ENCODE data around the gene DUSP7.

Gene DUSP7

GRCh38 chr3:52051444-52051843 is 4.9 kb downstream of the DUSP7 start:
- Histone ChIP-seq H3K4me1 (ENCODE audit: control insufficient read depth, low read length) (peaks cover 29% of the 10 kb centered on the region), H3K9me2 (replicated peaks; ENCODE audit: control insufficient read depth, low read length) (no peaks in the 10 kb centered on the region), H3K36me3 (ENCODE audit: control insufficient read depth, low read length) (peaks cover 54% of the 10 kb centered on the region), H3K4me3 (ENCODE audit: low read length) (no peak overlapping the region), H3K27ac (ENCODE audit: low read depth, low read length) (no peak overlapping the region), H3F3A (ENCODE audit: control insufficient read depth, insufficient read depth) (peaks cover 12% of the 10 kb centered on the region), H4K20me1 (ENCODE audit: control insufficient read depth, insufficient read depth, low read depth, low read length) (0 out of 2 replicates have a peak, but pooled peaks cover 4% of the 10 kb centered on the region), H3K4me2 (ENCODE audit: low read length) (no peak overlapping the region), H3K27me3 (ENCODE audit: control insufficient read depth, low read length) (no peaks in the 10 kb centered on the region), H3K79me2 (ENCODE audit: control insufficient read depth, low read length) (peaks cover 50% of the 10 kb centered on the region), H3K9me3 (ENCODE audit: control insufficient read depth, insufficient read depth, low read length) (no peaks in the 10 kb centered on the region)
- TF ChIP-seq EZH2phosphoT487 (IDR thresholded peaks at IDR 0.05; ENCODE audit: borderline replicate concordance, low read length) = no peak
- TF ChIP-seq, protein P1, sequence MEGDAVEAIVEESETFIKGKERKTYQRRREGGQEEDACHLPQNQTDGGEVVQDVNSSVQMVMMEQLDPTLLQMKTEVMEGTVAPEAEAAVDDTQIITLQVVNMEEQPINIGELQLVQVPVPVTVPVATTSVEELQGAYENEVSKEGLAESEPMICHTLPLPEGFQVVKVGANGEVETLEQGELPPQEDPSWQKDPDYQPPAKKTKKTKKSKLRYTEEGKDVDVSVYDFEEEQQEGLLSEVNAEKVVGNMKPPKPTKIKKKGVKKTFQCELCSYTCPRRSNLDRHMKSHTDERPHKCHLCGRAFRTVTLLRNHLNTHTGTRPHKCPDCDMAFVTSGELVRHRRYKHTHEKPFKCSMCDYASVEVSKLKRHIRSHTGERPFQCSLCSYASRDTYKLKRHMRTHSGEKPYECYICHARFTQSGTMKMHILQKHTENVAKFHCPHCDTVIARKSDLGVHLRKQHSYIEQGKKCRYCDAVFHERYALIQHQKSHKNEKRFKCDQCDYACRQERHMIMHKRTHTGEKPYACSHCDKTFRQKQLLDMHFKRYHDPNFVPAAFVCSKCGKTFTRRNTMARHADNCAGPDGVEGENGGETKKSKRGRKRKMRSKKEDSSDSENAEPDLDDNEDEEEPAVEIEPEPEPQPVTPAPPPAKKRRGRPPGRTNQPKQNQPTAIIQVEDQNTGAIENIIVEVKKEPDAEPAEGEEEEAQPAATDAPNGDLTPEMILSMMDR (IDR thresholded peaks at IDR 0.05; ENCODE audit: low read depth, low read length, poor library complexity, severe bottlenecking) = no peak

GRCh38 chr3:52050571-52050970 is 5.8 kb downstream of the DUSP7 start:
- Histone ChIP-seq H3K9me3 (ENCODE audit: control insufficient read depth, insufficient read depth, low read length) (no peaks in the 10 kb centered on the region), H3F3A (ENCODE audit: control insufficient read depth, insufficient read depth) (peaks cover 12% of the 10 kb centered on the region), H4K20me1 (ENCODE audit: control insufficient read depth, insufficient read depth, low read depth, low read length) (0 out of 2 replicates have a peak, but pooled peaks cover 4% of the 10 kb centered on the region), H3K4me2 (ENCODE audit: low read length) (no peak overlapping the region), H3K27ac (ENCODE audit: low read depth, low read length) (no peak overlapping the region), H3K79me2 (ENCODE audit: control insufficient read depth, low read length) (peaks cover 45% of the 10 kb centered on the region), H3K36me3 (ENCODE audit: control insufficient read depth, low read length) (peaks cover 54% of the 10 kb centered on the region), H3K27me3 (ENCODE audit: control insufficient read depth, low read length) (no peaks in the 10 kb centered on the region), H3K4me3 (ENCODE audit: low read length) (no peak overlapping the region), H3K4me1 (ENCODE audit: control insufficient read depth, low read length) (peaks cover 29% of the 10 kb centered on the region), H3K9me2 (replicated peaks; ENCODE audit: control insufficient read depth, low read length) (no peaks in the 10 kb centered on the region)
- TF ChIP-seq, protein P1 (IDR thresholded peaks at IDR 0.05; ENCODE audit: low read depth, low read length, poor library complexity, severe bottlenecking) = no peak
- TF ChIP-seq EZH2phosphoT487 (IDR thresholded peaks at IDR 0.05; ENCODE audit: borderline replicate concordance, low read length) = no peak

DNA sequence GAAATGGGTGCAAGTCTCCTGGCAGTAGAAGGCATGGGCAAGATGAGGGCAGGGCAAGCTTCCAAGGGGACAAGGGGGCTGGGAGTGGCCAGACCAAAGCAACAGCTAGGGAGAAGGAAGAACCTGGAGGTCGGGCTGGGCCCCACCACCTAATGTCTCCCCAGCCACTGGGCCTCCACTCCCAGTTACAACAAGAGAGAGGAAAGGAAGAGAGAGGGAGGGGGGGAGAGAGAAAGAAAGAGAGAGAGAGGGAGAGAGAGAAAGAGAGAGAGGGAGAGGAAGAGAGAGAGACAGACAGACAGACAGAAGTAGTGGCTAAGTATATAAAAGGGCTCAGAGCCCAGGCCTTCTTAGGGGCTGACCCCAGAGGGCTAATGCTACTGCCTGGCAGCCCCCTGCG is 6.9 kb downstream of the DUSP7 start:
- H3F3A ChIP-seq (ENCODE audit: control insufficient read depth, insufficient read depth) = peaks cover 12% of the 10 kb centered on the region
- peaks cover 51% of the 10 kb centered on the region for H3K36me3 ChIP-seq (ENCODE audit: control insufficient read depth, low read length)
- peaks cover 25% of the 10 kb centered on the region for H3K4me1 ChIP-seq (ENCODE audit: control insufficient read depth, low read length)
- H4K20me1 ChIP-seq (ENCODE audit: control insufficient read depth, insufficient read depth, low read depth, low read length) = 0 out of 2 replicates have a peak, but pooled peaks cover 4% of the 10 kb centered on the region
- H3K4me3 ChIP-seq (ENCODE audit: low read length) = no peak overlapping the region
- H3K4me2 ChIP-seq (ENCODE audit: low read length) = no peak overlapping the region
- no peaks in the 10 kb centered on the region for H3K9me2 ChIP-seq (replicated peaks; ENCODE audit: control insufficient read depth, low read length)
- no peak for TF ChIP-seq EZH2phosphoT487 (IDR thresholded peaks at IDR 0.05; ENCODE audit: borderline replicate concordance, low read length)
- TF ChIP-seq, protein P1 (IDR thresholded peaks at IDR 0.05; ENCODE audit: low read depth, low read length, poor library complexity, severe bottlenecking) = no peak
- no peaks in the 10 kb centered on the region for H3K9me3 ChIP-seq (ENCODE audit: control insufficient read depth, insufficient read depth, low read length)
- no peak overlapping the region for H3K27ac ChIP-seq (ENCODE audit: low read depth, low read length)
- peaks cover 35% of the 10 kb centered on the region for H3K79me2 ChIP-seq (ENCODE audit: control insufficient read depth, low read length)
- H3K27me3 ChIP-seq (ENCODE audit: control insufficient read depth, low read length) = no peaks in the 10 kb centered on the region
